Endothelial cell of umbilical vein (primary cell): ENCODE data around the gene LRRC42. TPM values are rescaled to one million over a fixed set of nuclear protein-coding genes. Genes with fewer than 3 reads are reported as not detected.

Experiments used
- BruUV-seq: library from RNA; stranded (reverse); fragments of 400-500 nt; replicated peaks from 2 replicates; lab custom pipeline; 2021; lab: Mats Ljungman, UMichigan
- CTCF ChIA-PET: fragments of 300-600, 350-600 bp; sonication (Branson Sonifier 250); formaldehyde crosslinking; loops from one replicate; lab custom pipeline; 2021; ENCODE audit warnings: antibody characterized with exemption, inconsistent platforms; lab: Charles Lee
- POLR2A ChIA-PET: fragments of 300-600, 350-600 bp; sonication (Branson Sonifier 250); formaldehyde crosslinking; loops from one replicate; lab custom pipeline; 2021; ENCODE audit warnings: antibody characterized with exemption, inconsistent platforms; lab: Charles Lee
- DNase-seq: peaks from one replicate; pipeline ENCODE4 v3.0.0-alpha.2; 2011; ENCODE audit warnings: low read depth, low spot score
- FAIRE-seq: peaks from 2 replicates; lab custom pipeline; 2011; peaks lifted over from hg19 to GRCh38; lab: Jason Lieb, UNC
- H2AFZ ChIP-seq: 2 replicates; pipeline ENCODE4 v1.6.0; 2012; ENCODE audit warnings: low read depth, low read length, control low read depth, inconsistent platforms
- H3K27ac ChIP-seq: 2 replicates; pipeline ENCODE4 v1.5.1; 2011; ENCODE audit warnings: low read depth, mild to moderate bottlenecking, control low read depth, low read length, moderate library complexity; ENCODE audit not compliant: insufficient read depth
- H3K27me3 ChIP-seq, 2 experiments: 2 replicates each; pipeline versions ENCODE4 v1.6.0 to v1.6.1; 2011; ENCODE audit warnings: low read length in 2 of 2, mixed read lengths in 1 of 2; ENCODE audit not compliant: control insufficient read depth in 2 of 2, insufficient read depth in 2 of 2
- H3K36me3 ChIP-seq, 2 experiments: 2 replicates in 1 of 2; 3 replicates in 1 of 2; pipeline ENCODE4 v1.5.1; 2011; ENCODE audit warnings: low read length in 2 of 2, mild to moderate bottlenecking in 1 of 2, moderate library complexity in 1 of 2; ENCODE audit not compliant: control insufficient read depth in 2 of 2, insufficient read depth in 2 of 2; ENCODE audit errors: extremely low read depth in 1 of 2
- H3K4me1 ChIP-seq: 3 replicates; pipeline ENCODE4 v1.5.1; 2011; ENCODE audit warnings: mild to moderate bottlenecking, low read length; ENCODE audit not compliant: control insufficient read depth, insufficient read depth; ENCODE audit errors: extremely low read depth
- H3K4me2 ChIP-seq: 2 replicates; pipeline ENCODE4 v1.6.1; 2011; ENCODE audit warnings: low read length, control low read depth, mixed read lengths; ENCODE audit not compliant: insufficient read depth
- H3K4me3 ChIP-seq, 3 experiments: fragments of 200-600 bp in 1 of 3; sonication (generic), shearing (Covaris generic) in 1 of 3; replicated peaks in 1 of 3; 2 replicates each; pipeline ENCODE4 v1.5.1; 2011 to 2016; ENCODE audit warnings: control low read depth in 3 of 3, low read length in 3 of 3, mild to moderate bottlenecking in 2 of 3, inconsistent platforms in 1 of 3, low read depth in 1 of 3, moderate library complexity in 1 of 3; ENCODE audit not compliant: insufficient read depth in 1 of 3
- H3K79me2 ChIP-seq: 2 replicates; pipeline ENCODE4 v1.6.0; 2012; ENCODE audit warnings: low read length, inconsistent platforms; ENCODE audit not compliant: control insufficient read depth, insufficient read depth
- H3K9ac ChIP-seq: replicated peaks from 2 replicates; pipeline ENCODE3; 2011; ENCODE audit warnings: low read length, control low read depth; ENCODE audit not compliant: insufficient read depth; ENCODE audit errors: extremely low read depth
- H3K9me1 ChIP-seq: replicated peaks from 3 replicates; pipeline ENCODE4 v1.6.0; 2011; ENCODE audit warnings: mild to moderate bottlenecking, low read length; ENCODE audit not compliant: control insufficient read depth, insufficient read depth; ENCODE audit errors: extremely low read depth
- H3K9me3 ChIP-seq: replicated peaks from 2 replicates; pipeline ENCODE4 v1.5.1; 2012; ENCODE audit warnings: low read length, inconsistent platforms; ENCODE audit not compliant: control insufficient read depth, insufficient read depth
- H4K20me1 ChIP-seq: replicated peaks from 2 replicates; pipeline ENCODE3; 2011; ENCODE audit warnings: mild to moderate bottlenecking, low read length; ENCODE audit not compliant: control insufficient read depth, insufficient read depth; ENCODE audit errors: extremely low read depth
- CTCF ChIP-seq, 2 donors: IDR thresholded peaks; 1 replicate in 1 of 2; 2 replicates in 1 of 2; pipeline ENCODE4 v1.5.1; 2011; ENCODE audit warnings: low read length in 2 of 2, mild to moderate bottlenecking in 2 of 2, moderate library complexity in 2 of 2, control low read depth in 1 of 2, inconsistent platforms in 1 of 2, low read depth in 1 of 2; ENCODE audit not compliant: insufficient read depth in 1 of 2; ENCODE audit errors: extremely low read depth in 1 of 2
- EZH2 ChIP-seq: IDR thresholded peaks from 2 replicates; pipeline ENCODE4 v1.6.1; 2012; ENCODE audit warnings: borderline replicate concordance, low read depth, mild to moderate bottlenecking, moderate library complexity, low read length, inconsistent platforms; ENCODE audit not compliant: severe bottlenecking
- FOS ChIP-seq: IDR thresholded peaks from 2 replicates; pipeline ENCODE4 v1.6.1; 2011; ENCODE audit warnings: mild to moderate bottlenecking, low read length, moderate library complexity, borderline replicate concordance; ENCODE audit not compliant: insufficient read depth
- GATA2 ChIP-seq: IDR thresholded peaks from 2 replicates; pipeline ENCODE4 v1.7.0; 2011; ENCODE audit warnings: low read depth, mild to moderate bottlenecking, moderate library complexity, mixed read lengths, low read length; ENCODE audit not compliant: insufficient read length, insufficient read depth
- JUN ChIP-seq: IDR thresholded peaks from 2 replicates; pipeline ENCODE4 v1.6.1; 2011; ENCODE audit warnings: borderline replicate concordance, low read depth; ENCODE audit not compliant: insufficient read length, insufficient read depth
- MAX ChIP-seq: IDR thresholded peaks from 2 replicates; pipeline ENCODE4 v1.6.1; 2011; ENCODE audit not compliant: insufficient read depth, insufficient read length
- MYC ChIP-seq: IDR thresholded peaks from one replicate; pipeline ENCODE4 v1.6.1; 2011; ENCODE audit warnings: mild to moderate bottlenecking, low read depth, low read length
- POLR2A ChIP-seq: IDR thresholded peaks from 2 replicates; pipeline ENCODE4 v1.6.1; 2012; ENCODE audit warnings: low read depth, mild to moderate bottlenecking, control low read depth, low read length
- POLR2AphosphoS5 ChIP-seq: IDR thresholded peaks from 2 replicates; pipeline ENCODE4 v1.6.1; 2012; ENCODE audit warnings: low read depth, mild to moderate bottlenecking, control low read depth, low read length, moderate library complexity; ENCODE audit not compliant: insufficient read depth
- dilution Hi-C: fragments of 300-500 bp; cut with MboI; formaldehyde crosslinking; loops from one replicate; pipeline ENCODE4 v1.15.0; 2019; ENCODE audit warnings: low sequenced_read_pairs; ENCODE audit not compliant: extremely low pct_ligation_motif_present
- intact Hi-C: fragments of 100-400 bp; cut with micrococcal nuclease; formaldehyde crosslinking; loops from one replicate; pipeline ENCODE4 v1.10.0; 2022
- polyA plus RNA-seq, 4 experiments: library from polyadenylated mRNA; depleted of rRNA in 3 of 4; stranded (reverse) in 3 of 4; unstranded in 1 of 4; fragments of >200 nt; gene quantifications; 2 replicates each; pipeline versions ENCODE4 v1.2.1 to v1.2.3, GENCODE V29; 2011 to 2012; ENCODE audit warnings: missing spikeins in 1 of 4
- total RNA-seq: library from RNA; stranded (reverse); gene quantifications from 2 replicates; pipeline ENCODE4 v1.2.3, GENCODE V29; 2021

LRRC42 gene
- total and polyA plus RNA-seq, 2 donors (not counting 3 experiments of a cell fraction or from before 2014, with no cell fraction given) = 25.3 to 26.1 TPM

GRCh38 chr1:54001591-54001990 lies 55.4 kb downstream of the LRRC42 start:
- no peaks in the 10 kb centered on the region for H3K79me2 ChIP-seq
- H3K4me3 ChIP-seq = no peak overlapping the region
- TF ChIP-seq POLR2A (no peak), JUN (no peak), FOS (no peak)
- dilution Hi-C loops = no loop called here
- H3K4me2 ChIP-seq = no peak overlapping the region
- intact Hi-C loops = no loop called here
- peaks cover 0 to 2% of the 10 kb centered on the region in 2 experiments for H3K27me3 ChIP-seq
- DNase-seq (no peak), FAIRE-seq (no peak)
- CTCF ChIA-PET = no interaction called here
- H4K20me1 ChIP-seq = no peaks in the 10 kb centered on the region
- BruUV-seq = no TSS peak
- no peak overlapping the region for H2AFZ ChIP-seq
- H3K36me3 ChIP-seq = no peaks in the 10 kb centered on the region
- no peak overlapping the region for H3K9ac ChIP-seq
- POLR2A ChIA-PET = no interaction called here
- H3K4me1 ChIP-seq = no peaks in the 10 kb centered on the region
- H3K9me3 ChIP-seq = no peaks in the 10 kb centered on the region
- no peak overlapping the region for H3K27ac ChIP-seq
- H3K9me1 ChIP-seq = no peaks in the 10 kb centered on the region

DNA sequence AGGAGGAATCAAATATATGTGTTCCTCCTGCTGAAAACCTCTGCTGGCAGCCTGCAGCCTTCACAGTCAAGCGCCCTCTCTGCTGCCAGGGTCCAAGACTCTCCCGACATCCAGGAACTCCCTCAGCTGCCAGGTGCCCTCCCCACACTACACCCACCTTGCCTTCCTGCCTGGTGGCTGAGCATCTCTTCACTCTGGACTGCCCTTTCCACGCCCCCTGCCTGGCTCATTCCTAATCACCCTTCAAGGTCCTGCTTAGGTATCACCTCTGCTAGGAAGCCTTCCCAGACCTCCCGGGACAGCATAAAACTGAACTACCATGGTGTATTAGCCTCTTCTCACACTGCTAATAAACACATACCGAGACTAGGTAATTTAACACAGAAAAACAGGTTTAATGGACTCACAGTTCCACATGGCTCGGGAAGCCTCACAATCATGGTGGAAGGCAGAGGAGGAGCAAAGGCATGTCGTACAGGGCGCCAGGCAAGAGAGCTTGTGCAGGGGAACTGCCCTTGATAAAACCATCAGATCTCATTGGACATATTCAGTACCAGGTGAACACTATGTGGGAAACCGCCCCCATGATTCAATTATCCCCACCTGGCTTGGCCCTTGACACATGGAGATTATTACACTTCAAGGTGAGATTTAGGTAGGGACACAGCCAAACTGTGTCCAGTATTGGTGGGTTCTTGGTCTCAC lies 56.5 kb downstream of the LRRC42 start:
- TF ChIP-seq CTCF (IDR thresholded peaks at IDR 0.05; ENCODE audit: extremely low read depth in 1 of 2, insufficient read depth in 1 of 2, low read depth in 1 of 2, low read length in 2 of 2) (no peak), MYC (no peak), JUN (no peak), FOS (no peak), POLR2AphosphoS5 (no peak), EZH2 (no peak), GATA2 (no peak), MAX (no peak), POLR2A (no peak)
- Histone ChIP-seq H3K27me3 (peaks cover 0 to 2% of the 10 kb centered on the region in 2 experiments), H4K20me1 (no peaks in the 10 kb centered on the region), H3K4me3 (no peak overlapping the region), H3K9me3 (no peaks in the 10 kb centered on the region), H3K4me1 (no peaks in the 10 kb centered on the region), H2AFZ (no peak overlapping the region), H3K79me2 (no peaks in the 10 kb centered on the region), H3K9ac (no peak overlapping the region), H3K4me2 (no peak overlapping the region), H3K9me1 (no peaks in the 10 kb centered on the region), H3K36me3 (no peaks in the 10 kb centered on the region), H3K27ac (no peak overlapping the region)
- ChIA-PET POLR2A (no interaction called here), CTCF (interaction anchor here (2.6 kb wide), 1 partner anchor 11 kb away, joined by 6 read pairs; no protein-coding TSS in a partner anchor)
- FAIRE-seq (no peak), DNase-seq (no peak)
- dilution Hi-C loops = no loop called here
- intact Hi-C loops = no loop called here
- no TSS peak for BruUV-seq
